CD4-positive, alpha-beta T cell treated with Interleukin-4 for 4 hours (primary cell): ENCODE data around the gene ATXN7L1.
"Not testable (repeated sequence)": the region's sequence is repeated elsewhere in the genome, so short reads cannot be mapped to it uniquely, and the experiment has no call there.

ENCODE experiments used
- DNase-seq: peaks from one replicate; pipeline ENCODE4 v3.0.0-alpha.2; 2020

Gene ATXN7L1

GRCh38 chr7:105857009-105857952 lies 19.1 kb downstream of the ATXN7L1 start:
- DNase-seq = peak; percentile 22

GRCh38 chr7:105854498-105854897 lies 21.9 kb downstream of the ATXN7L1 start:
- no peak for DNase-seq

- no peak for DNase-seq
Observed at GRCh38 chr7:105853931-105854419, 22.4 kb downstream of the ATXN7L1 start.

- no peak for DNase-seq
Observed at GRCh38 chr7:105851064-105851463, 25.3 kb downstream of the ATXN7L1 start.

GRCh38 chr7:105849122-105849855 lies 27.1 kb downstream of the ATXN7L1 start:
- peak; percentile 90 for DNase-seq

- DNase-seq = no peak
Observed at GRCh38 chr7:105846404-105846803, 30.0 kb downstream of the ATXN7L1 start.

GRCh38 chr7:105844681-105845080 lies 31.7 kb downstream of the ATXN7L1 start:
- not testable (repeated sequence) for DNase-seq

- DNase-seq = no peak
Observed at GRCh38 chr7:105841866-105842265, 34.5 kb downstream of the ATXN7L1 start.

- no peak for DNase-seq
Observed at GRCh38 chr7:105840981-105841749, 35.2 kb downstream of the ATXN7L1 start.

- no peak for DNase-seq
Observed at GRCh38 chr7:105839266-105839665, 37.1 kb downstream of the ATXN7L1 start.

GRCh38 chr7:105838627-105839231 lies 37.7 kb downstream of the ATXN7L1 start:
- no peak for DNase-seq

- DNase-seq = no peak
Observed at GRCh38 chr7:105837765-105838626, 38.4 kb downstream of the ATXN7L1 start.

GRCh38 chr7:105835441-105835840 lies 41.0 kb downstream of the ATXN7L1 start:
- DNase-seq = no peak

- DNase-seq = no peak
Observed at GRCh38 chr7:105831824-105832535, 44.4 kb downstream of the ATXN7L1 start.

GRCh38 chr7:105831302-105831620 lies 45.1 kb downstream of the ATXN7L1 start:
- no peak for DNase-seq

GRCh38 chr7:105830405-105831301 lies 45.7 kb downstream of the ATXN7L1 start:
- DNase-seq = no peak

GRCh38 chr7:105829681-105830322 lies 46.6 kb downstream of the ATXN7L1 start:
- no peak for DNase-seq

- no peak for DNase-seq
Observed at GRCh38 chr7:105828141-105828540, 48.3 kb downstream of the ATXN7L1 start.

GRCh38 chr7:105827151-105827875 lies 49.1 kb downstream of the ATXN7L1 start:
- no peak for DNase-seq
